Activated CD8-positive, alpha-beta memory T cell treated with anti-CD3 and anti-CD28 coated beads, Interleukin-2, amount 50 U/mL, for 4 hours (primary cell): ENCODE data around the gene KIF1C.

Experiments
- DNase-seq: peaks from one replicate; pipeline ENCODE4 v3.0.0-alpha.2; 2020

Gene KIF1C

GRCh38 chr17:4969047-4969550, 28.7 kb upstream of the KIF1C start:
- DNase-seq, result no peak

- no peak for DNase-seq
These were observed 28.1 kb upstream of the KIF1C start for GRCh38 chr17:4969551-4970173.

GRCh38 chr17:4970273-4970672, 27.5 kb upstream of the KIF1C start:
- no peak for DNase-seq

GRCh38 chr17:4971826-4972225, 25.9 kb upstream of the KIF1C start:
- DNase-seq, result no peak

GRCh38 chr17:4972322-4972721, 25.4 kb upstream of the KIF1C start:
- DNase-seq, result no peak

GRCh38 chr17:4972752-4973151, 25.0 kb upstream of the KIF1C start:
- DNase-seq, result no peak

GRCh38 chr17:4973256-4974114, 24.3 kb upstream of the KIF1C start:
- DNase-seq, result no peak

- no peak for DNase-seq
These were observed 23.6 kb upstream of the KIF1C start for GRCh38 chr17:4974115-4974670.

GRCh38 chr17:4978726-4979125, 19.0 kb upstream of the KIF1C start:
- no peak for DNase-seq

- no peak for DNase-seq
These were observed 17.0 kb upstream of the KIF1C start for GRCh38 chr17:4980644-4981216.

GRCh38 chr17:4982305-4982704, 15.4 kb upstream of the KIF1C start:
- DNase-seq, result no peak

- no peak for DNase-seq
These were observed 11.3 kb upstream of the KIF1C start for GRCh38 chr17:4986403-4986802.

- peak; percentile 91 for DNase-seq
These were observed 10.6 kb upstream of the KIF1C start, which contains the start of gene CAMTA2 for GRCh38 chr17:4986951-4987766. CAMTA2 (minus strand) TSS chr17:4987675; CDS start chr17:4986222, 1,453 bp downstream.

GRCh38 chr17:4987767-4988567, 9.8 kb upstream of the KIF1C start:
- DNase-seq, result no peak

- no peak for DNase-seq
These were observed 3.6 kb upstream of the KIF1C start for GRCh38 chr17:4994081-4994595.

GRCh38 chr17:4998027-4998731, 429 bp downstream of the KIF1C start:
- peak; percentile 34 for DNase-seq

- DNase-seq, result no peak
These were observed 1.1 kb downstream of the KIF1C start for GRCh38 chr17:4998732-4999429.

GRCh38 chr17:4999430-5000093, 1.8 kb downstream of the KIF1C start:
- no peak for DNase-seq

GRCh38 chr17:5000237-5000639, 2.5 kb downstream of the KIF1C start:
- no peak for DNase-seq
